Stimulated activated CD4-positive, alpha-beta T cell treated with anti-CD3 and anti-CD28 coated beads, Interleukin-1b, Interleukin-23, amount 100 ng/mL, for 48 hours (primary cell): Measurements from ENCODE around the gene PLIN1.

Experiments
- DNase-seq: peaks from one replicate; pipeline ENCODE4 v3.0.0-alpha.2; 2020

Gene PLIN1

GRCh38 chr15:89625716-89626115 is 53.5 kb downstream of the PLIN1 start:
- DNase-seq, result no peak

- no peak for DNase-seq
Observed at GRCh38 chr15:89623165-89623564, 56.0 kb downstream of the PLIN1 start.

- no peak for DNase-seq
Observed at GRCh38 chr15:89621547-89621946, 57.6 kb downstream of the PLIN1 start.

- no peak for DNase-seq
Observed at GRCh38 chr15:89616228-89616627, 62.9 kb downstream of the PLIN1 start.

- no peak for DNase-seq
Observed at GRCh38 chr15:89615135-89615534, 64.0 kb downstream of the PLIN1 start.
